Neural cell (in vitro differentiated cells): ENCODE measurements around the gene ALB. TPM values are rescaled to one million over a fixed set of nuclear protein-coding genes. Genes with fewer than 3 reads are reported as not detected.

ENCODE experiments used
- H2AFZ ChIP-seq: fragments of 200-600, 300-800 bp; sonication (generic), shearing (Covaris generic); 2 replicates; pipeline ENCODE4 v1.6.0; 2014; ENCODE audit warnings: low read depth, mild to moderate bottlenecking, antibody characterized with exemption, low read length, moderate library complexity
- H3F3A ChIP-seq: fragments of 200-600 bp; shearing (Covaris generic); 2 replicates; pipeline ENCODE4 v1.6.1; 2016; ENCODE audit warnings: mild to moderate bottlenecking, moderate library complexity, mixed read lengths, antibody characterized with exemption, low read length; ENCODE audit not compliant: insufficient read depth, poor library complexity, severe bottlenecking
- H3K27ac ChIP-seq: fragments of 200-600, 300-800 bp; sonication (generic), shearing (Covaris generic); 2 replicates; pipeline ENCODE4 v1.5.1; 2014; ENCODE audit warnings: mild to moderate bottlenecking, low read length, moderate library complexity
- H3K27me3 ChIP-seq: fragments of 300-800, 200-600 bp; sonication (generic), shearing (Covaris generic); 2 replicates; pipeline ENCODE4 v1.6.0; 2014; ENCODE audit warnings: mild to moderate bottlenecking, low read depth, low read length, moderate library complexity; ENCODE audit not compliant: insufficient read depth
- H3K36me3 ChIP-seq: fragments of 300-800, 200-600 bp; sonication (generic), shearing (Covaris generic); 2 replicates; pipeline ENCODE4 v1.5.1; 2014; ENCODE audit warnings: mild to moderate bottlenecking, antibody characterized with exemption, low read length, moderate library complexity; ENCODE audit not compliant: insufficient read depth
- H3K4me2 ChIP-seq: fragments of 300-800, 200-600 bp; sonication (generic), shearing (Covaris generic); 2 replicates; pipeline ENCODE4 v1.6.0; 2014; ENCODE audit warnings: mild to moderate bottlenecking, low read length
- H3K4me3 ChIP-seq: fragments of 300-800, 200-600 bp; sonication (generic), shearing (Covaris generic); 2 replicates; pipeline ENCODE4 v1.5.1; 2014; ENCODE audit warnings: mild to moderate bottlenecking, low read length, moderate library complexity
- H3K79me2 ChIP-seq: fragments of 200-600 bp; shearing (Covaris generic); replicated peaks from 2 replicates; pipeline ENCODE4 v1.6.0; 2014; ENCODE audit warnings: mild to moderate bottlenecking, low read length, moderate library complexity; ENCODE audit not compliant: insufficient read depth
- H3K9ac ChIP-seq: fragments of 300-800, 200-600 bp; sonication (generic), shearing (Covaris generic); 2 replicates; pipeline ENCODE4 v1.6.1; 2016; ENCODE audit warnings: mild to moderate bottlenecking, low read length, mixed read lengths
- H3K9me2 ChIP-seq: fragments of 200-600 bp; shearing (Covaris generic); 2 replicates; pipeline ENCODE4 v1.6.1; 2016; ENCODE audit warnings: mild to moderate bottlenecking, low read length, mixed read lengths; ENCODE audit not compliant: insufficient read depth
- H3K9me3 ChIP-seq: fragments of 200-600, 300-800 bp; sonication (generic), shearing (Covaris generic); 2 replicates; pipeline ENCODE4 v1.6.1; 2016; ENCODE audit warnings: mild to moderate bottlenecking, mixed run types, low read length, moderate library complexity, mixed read lengths
- H4K20me1 ChIP-seq: fragments of 200-600 bp; shearing (Covaris generic); 2 replicates; pipeline ENCODE4 v1.6.1; 2016; ENCODE audit warnings: mild to moderate bottlenecking, mixed run types; ENCODE audit not compliant: insufficient read depth
- EP300 ChIP-seq: fragments of 450-650 bp; conservative IDR thresholded peaks from 2 replicates; pipeline ENCODE4 v1.6.1; 2014; ENCODE audit warnings: antibody characterized with exemption, mild to moderate bottlenecking, moderate library complexity; ENCODE audit not compliant: poor library complexity, severe bottlenecking
- EZH2 ChIP-seq: fragments of 200-600, 300-800 bp; shearing (Covaris generic), sonication (generic); IDR thresholded peaks from 2 replicates; pipeline ENCODE4 v1.6.1; 2014; ENCODE audit warnings: antibody characterized with exemption, low read length, borderline replicate concordance, mild to moderate bottlenecking; ENCODE audit not compliant: insufficient read depth, poor library complexity, severe bottlenecking
- MXI1 ChIP-seq: fragments of 450-650 bp; conservative IDR thresholded peaks from 2 replicates; pipeline ENCODE4 v1.6.1; 2014; ENCODE audit warnings: antibody characterized with exemption, mild to moderate bottlenecking; ENCODE audit not compliant: poor library complexity, severe bottlenecking
- POLR2AphosphoS5 ChIP-seq: IDR thresholded peaks from 2 replicates; pipeline ENCODE4 v1.6.1; 2012
- RAD21 ChIP-seq: fragments of 450-650 bp; conservative IDR thresholded peaks from 2 replicates; pipeline ENCODE4 v1.6.1; 2014; ENCODE audit warnings: antibody characterized with exemption, mild to moderate bottlenecking, moderate library complexity
- SMC3 ChIP-seq: fragments of 450-650 bp; conservative IDR thresholded peaks from 2 replicates; pipeline ENCODE4 v1.6.1; 2014; ENCODE audit warnings: antibody characterized with exemption, mild to moderate bottlenecking, moderate library complexity; ENCODE audit not compliant: poor library complexity
- TAF1 ChIP-seq: IDR thresholded peaks from 2 replicates; pipeline ENCODE4 v1.6.1; 2012; ENCODE audit warnings: low read depth
- polyA plus RNA-seq: library from polyadenylated mRNA; depleted of rRNA; stranded (reverse); fragments of >200 nt; gene quantifications from 2 replicates; pipeline ENCODE4 v1.2.3, GENCODE V29; 2014
- TF ChIP-seq, protein P1 (sequence below): IDR thresholded peaks from 2 replicates; pipeline ENCODE4 v1.6.1; 2012; ENCODE audit warnings: borderline replicate concordance
- TF ChIP-seq, protein P2 (sequence below): fragments of 450-650 bp; IDR thresholded peaks from 2 replicates; pipeline ENCODE4 v1.5.1; 2014; ENCODE audit warnings: antibody characterized with exemption, mild to moderate bottlenecking, moderate library complexity; ENCODE audit not compliant: poor library complexity, severe bottlenecking

ALB gene
- polyA plus RNA-seq, 1 donor from 2014 or later: 3.4 TPM

DNA sequence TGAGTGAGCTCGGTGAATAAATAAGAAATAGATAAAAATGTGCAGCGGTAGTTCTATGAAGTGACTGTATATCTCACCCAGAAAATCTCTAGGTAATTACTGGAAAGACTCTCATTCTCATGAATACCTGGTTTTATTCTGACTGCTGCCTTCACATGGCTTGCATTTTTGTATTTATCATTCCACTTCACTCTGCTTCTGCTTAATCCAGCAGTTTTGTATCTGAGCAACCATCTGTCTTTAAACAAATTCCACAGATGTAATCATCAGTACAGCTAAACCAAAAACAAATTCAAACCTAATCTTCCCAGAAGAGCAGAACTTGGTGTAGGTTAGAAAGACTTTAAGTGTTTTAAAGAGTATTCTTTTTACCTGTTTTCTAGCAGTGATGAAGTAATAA is 11.2 kb upstream of the ALB start:
- Histone ChIP-seq H3F3A (no peaks in the 10 kb centered on the region), H3K4me3 (no peak overlapping the region), H3K4me2 (no peak overlapping the region), H3K27me3 (no peaks in the 10 kb centered on the region), H4K20me1 (no peaks in the 10 kb centered on the region), H3K9me2 (no peaks in the 10 kb centered on the region), H3K36me3 (no peaks in the 10 kb centered on the region), H2AFZ (no peak overlapping the region), H3K9me3 (no peaks in the 10 kb centered on the region), H3K9ac (no peak overlapping the region), H3K27ac (no peak overlapping the region), H3K79me2 (no peaks in the 10 kb centered on the region)
- TF ChIP-seq MXI1: no peak
- TF ChIP-seq RAD21: no peak
- TF ChIP-seq, protein P1, sequence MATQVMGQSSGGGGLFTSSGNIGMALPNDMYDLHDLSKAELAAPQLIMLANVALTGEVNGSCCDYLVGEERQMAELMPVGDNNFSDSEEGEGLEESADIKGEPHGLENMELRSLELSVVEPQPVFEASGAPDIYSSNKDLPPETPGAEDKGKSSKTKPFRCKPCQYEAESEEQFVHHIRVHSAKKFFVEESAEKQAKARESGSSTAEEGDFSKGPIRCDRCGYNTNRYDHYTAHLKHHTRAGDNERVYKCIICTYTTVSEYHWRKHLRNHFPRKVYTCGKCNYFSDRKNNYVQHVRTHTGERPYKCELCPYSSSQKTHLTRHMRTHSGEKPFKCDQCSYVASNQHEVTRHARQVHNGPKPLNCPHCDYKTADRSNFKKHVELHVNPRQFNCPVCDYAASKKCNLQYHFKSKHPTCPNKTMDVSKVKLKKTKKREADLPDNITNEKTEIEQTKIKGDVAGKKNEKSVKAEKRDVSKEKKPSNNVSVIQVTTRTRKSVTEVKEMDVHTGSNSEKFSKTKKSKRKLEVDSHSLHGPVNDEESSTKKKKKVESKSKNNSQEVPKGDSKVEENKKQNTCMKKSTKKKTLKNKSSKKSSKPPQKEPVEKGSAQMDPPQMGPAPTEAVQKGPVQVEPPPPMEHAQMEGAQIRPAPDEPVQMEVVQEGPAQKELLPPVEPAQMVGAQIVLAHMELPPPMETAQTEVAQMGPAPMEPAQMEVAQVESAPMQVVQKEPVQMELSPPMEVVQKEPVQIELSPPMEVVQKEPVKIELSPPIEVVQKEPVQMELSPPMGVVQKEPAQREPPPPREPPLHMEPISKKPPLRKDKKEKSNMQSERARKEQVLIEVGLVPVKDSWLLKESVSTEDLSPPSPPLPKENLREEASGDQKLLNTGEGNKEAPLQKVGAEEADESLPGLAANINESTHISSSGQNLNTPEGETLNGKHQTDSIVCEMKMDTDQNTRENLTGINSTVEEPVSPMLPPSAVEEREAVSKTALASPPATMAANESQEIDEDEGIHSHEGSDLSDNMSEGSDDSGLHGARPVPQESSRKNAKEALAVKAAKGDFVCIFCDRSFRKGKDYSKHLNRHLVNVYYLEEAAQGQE: no peak
- no peak for TF ChIP-seq TAF1
- no peak for TF ChIP-seq SMC3
- TF ChIP-seq, protein P2, sequence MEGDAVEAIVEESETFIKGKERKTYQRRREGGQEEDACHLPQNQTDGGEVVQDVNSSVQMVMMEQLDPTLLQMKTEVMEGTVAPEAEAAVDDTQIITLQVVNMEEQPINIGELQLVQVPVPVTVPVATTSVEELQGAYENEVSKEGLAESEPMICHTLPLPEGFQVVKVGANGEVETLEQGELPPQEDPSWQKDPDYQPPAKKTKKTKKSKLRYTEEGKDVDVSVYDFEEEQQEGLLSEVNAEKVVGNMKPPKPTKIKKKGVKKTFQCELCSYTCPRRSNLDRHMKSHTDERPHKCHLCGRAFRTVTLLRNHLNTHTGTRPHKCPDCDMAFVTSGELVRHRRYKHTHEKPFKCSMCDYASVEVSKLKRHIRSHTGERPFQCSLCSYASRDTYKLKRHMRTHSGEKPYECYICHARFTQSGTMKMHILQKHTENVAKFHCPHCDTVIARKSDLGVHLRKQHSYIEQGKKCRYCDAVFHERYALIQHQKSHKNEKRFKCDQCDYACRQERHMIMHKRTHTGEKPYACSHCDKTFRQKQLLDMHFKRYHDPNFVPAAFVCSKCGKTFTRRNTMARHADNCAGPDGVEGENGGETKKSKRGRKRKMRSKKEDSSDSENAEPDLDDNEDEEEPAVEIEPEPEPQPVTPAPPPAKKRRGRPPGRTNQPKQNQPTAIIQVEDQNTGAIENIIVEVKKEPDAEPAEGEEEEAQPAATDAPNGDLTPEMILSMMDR: no peak
- TF ChIP-seq EZH2: no peak
- TF ChIP-seq EP300: no peak
- no peak for TF ChIP-seq POLR2AphosphoS5

DNA sequence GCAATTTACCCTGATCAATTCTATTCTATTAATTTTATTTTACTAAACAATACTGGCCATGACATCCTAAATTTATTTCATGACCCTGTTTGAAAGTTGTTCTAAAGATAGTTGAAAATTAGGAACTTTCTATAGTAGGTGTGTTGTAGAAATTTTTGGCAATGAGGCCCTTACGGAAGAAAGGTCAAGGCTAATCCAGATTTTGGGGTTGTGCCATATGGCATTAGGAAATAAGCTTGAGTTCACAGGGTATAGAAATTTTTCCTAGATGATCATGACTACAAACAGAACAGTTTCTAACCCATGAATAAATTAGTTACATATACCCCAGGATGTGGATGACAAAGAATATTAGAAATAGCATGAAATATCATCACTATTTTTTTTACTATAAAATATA is 7.8 kb upstream of the ALB start:
- no peaks in the 10 kb centered on the region for H3K9me2 ChIP-seq
- no peaks in the 10 kb centered on the region for H3F3A ChIP-seq
- H3K36me3 ChIP-seq: no peaks in the 10 kb centered on the region
- H3K27ac ChIP-seq: no peak overlapping the region
- no peak overlapping the region for H3K9ac ChIP-seq
- H3K27me3 ChIP-seq: no peaks in the 10 kb centered on the region
- no peak overlapping the region for H3K4me2 ChIP-seq
- no peak for TF ChIP-seq SMC3
- TF ChIP-seq, protein P1: no peak
- no peak for TF ChIP-seq MXI1
- no peak overlapping the region for H3K4me3 ChIP-seq
- no peaks in the 10 kb centered on the region for H4K20me1 ChIP-seq
- no peak overlapping the region for H2AFZ ChIP-seq
- no peaks in the 10 kb centered on the region for H3K79me2 ChIP-seq
- H3K9me3 ChIP-seq: no peaks in the 10 kb centered on the region
